OCI-LY3 (cell line): ENCODE results near the gene FCMR.

Experiments
- H2AFZ ChIP-seq: fragments of 200-600, 300-600 bp; shearing (Covaris generic); 2 replicates; pipeline ENCODE4 v1.6.0; 2014; ENCODE audit warnings: antibody characterized with exemption, low read depth, low read length
- H3K27ac ChIP-seq: fragments of 200-600, 300-600 bp; sonication (generic); 2 replicates; pipeline ENCODE4 v1.5.1; 2014; ENCODE audit warnings: mild to moderate bottlenecking, low read length, moderate library complexity, mixed read lengths
- H3K27me3 ChIP-seq: fragments of 200-600, 300-600 bp; sonication (generic); 2 replicates; pipeline ENCODE4 v1.6.1; 2014; ENCODE audit warnings: low read depth, low read length, mixed read lengths
- H3K36me3 ChIP-seq: fragments of 200-600, 300-600 bp; sonication (generic); replicated peaks from 2 replicates; pipeline ENCODE3; 2014; ENCODE audit warnings: low read depth, low read length, mixed read lengths
- H3K4me1 ChIP-seq: fragments of 300-600, 200-600 bp; sonication (generic); 2 replicates; pipeline ENCODE4 v1.6.1; 2014; ENCODE audit warnings: low read length, mixed read lengths
- H3K4me2 ChIP-seq: fragments of 200-600, 300-600 bp; sonication (generic); 2 replicates; pipeline ENCODE4 v1.6.1; 2014; ENCODE audit warnings: low read length, mixed read lengths
- H3K4me3 ChIP-seq: fragments of 300-600, 200-600 bp; sonication (generic); 2 replicates; pipeline ENCODE4 v1.5.1; 2014; ENCODE audit warnings: antibody characterized with exemption, mild to moderate bottlenecking, low read length, moderate library complexity
- H3K79me2 ChIP-seq: fragments of 300-600, 200-600 bp; shearing (Covaris generic); 2 replicates; pipeline ENCODE4 v1.6.1; 2014; ENCODE audit warnings: mild to moderate bottlenecking, low read length, mixed read lengths
- H3K9ac ChIP-seq: fragments of 300-600, 200-600 bp; shearing (Covaris generic); 2 replicates; pipeline ENCODE4 v1.6.0; 2014; ENCODE audit warnings: mild to moderate bottlenecking, low read length, moderate library complexity
- H3K9me3 ChIP-seq: fragments of 200-600, 300-600 bp; shearing (Covaris generic); 2 replicates; pipeline ENCODE4 v1.6.1; 2014; ENCODE audit warnings: low read length, mixed read lengths; ENCODE audit not compliant: insufficient read depth
- H4K20me1 ChIP-seq: fragments of 200-600, 300-600 bp; sonication (generic); 2 replicates; pipeline ENCODE4 v1.6.1; 2016; ENCODE audit warnings: low read length, mixed read lengths; ENCODE audit not compliant: insufficient read depth
- CTCF ChIP-seq: fragments of 200-600, 300-600 bp; sonication (generic); IDR thresholded peaks from 2 replicates; pipeline ENCODE4 v1.5.1; 2014; ENCODE audit warnings: antibody characterized with exemption, low read length, low read depth
- EZH2phosphoT487 ChIP-seq: fragments of 200-600 bp; shearing (Covaris generic); IDR thresholded peaks from 2 replicates; pipeline ENCODE4 v1.6.1; 2018; ENCODE audit warnings: antibody characterized with exemption, mixed run types, low read depth

FCMR gene

GRCh38 chr1:206939841-206940587, 18.3 kb upstream of the FCMR start:
- H3K79me2 ChIP-seq, result no peaks in the 10 kb centered on the region
- H3K27ac ChIP-seq, result no peak overlapping the region
- peaks cover 7% of the 10 kb centered on the region; the same call in 1 of the 2 replicates for H3K4me1 ChIP-seq
- no peaks in the 10 kb centered on the region for H3K36me3 ChIP-seq
- no peak overlapping the region for H2AFZ ChIP-seq
- H3K9ac ChIP-seq, result no peak overlapping the region
- no peaks in the 10 kb centered on the region for H4K20me1 ChIP-seq
- H3K27me3 ChIP-seq, result peaks cover under 1% of the 10 kb centered on the region; the same call in 1 of the 2 replicates
- TF ChIP-seq EZH2phosphoT487 (no peak), CTCF (no peak)
- H3K4me2 ChIP-seq, result no peak overlapping the region
- no peak overlapping the region for H3K4me3 ChIP-seq
- H3K9me3 ChIP-seq, result no peaks in the 10 kb centered on the region

- peaks cover 7% of the 10 kb centered on the region; the same call in 1 of the 2 replicates for H3K4me1 ChIP-seq
Measured at GRCh38 chr1:206939131-206939530, 17.4 kb upstream of the FCMR start.

GRCh38 chr1:206937425-206937824, 15.7 kb upstream of the FCMR start:
- Histone ChIP-seq H3K79me2 (no peaks in the 10 kb centered on the region), H4K20me1 (no peaks in the 10 kb centered on the region), H3K36me3 (no peaks in the 10 kb centered on the region), H3K4me1 (peaks cover 20% of the 10 kb centered on the region), H3K9me3 (no peaks in the 10 kb centered on the region), H3K27ac (no peak overlapping the region), H2AFZ (no peak overlapping the region), H3K4me3 (no peak overlapping the region), H3K27me3 (no peaks in the 10 kb centered on the region), H3K4me2 (no peak overlapping the region), H3K9ac (no peak overlapping the region)
- no peak for TF ChIP-seq EZH2phosphoT487
- TF ChIP-seq CTCF, result no peak

More at GRCh38 chr1:206939131-206939530, 17.4 kb upstream of the FCMR start:
- Histone ChIP-seq H3K9me3 (no peaks in the 10 kb centered on the region), H3K36me3 (no peaks in the 10 kb centered on the region), H2AFZ (no peak overlapping the region), H3K4me2 (no peak overlapping the region), H3K27me3 (no peaks in the 10 kb centered on the region), H4K20me1 (no peaks in the 10 kb centered on the region), H3K27ac (no peak overlapping the region), H3K79me2 (no peaks in the 10 kb centered on the region), H3K4me3 (no peak overlapping the region), H3K9ac (no peak overlapping the region)
- TF ChIP-seq CTCF (no peak), EZH2phosphoT487 (no peak)

- Histone ChIP-seq H3K27ac (no peak overlapping the region), H3K4me2 (no peak overlapping the region), H3K9ac (no peak overlapping the region), H3K4me3 (no peak overlapping the region), H3K27me3 (no peaks in the 10 kb centered on the region), H4K20me1 (no peaks in the 10 kb centered on the region), H2AFZ (no peak overlapping the region), H3K79me2 (no peaks in the 10 kb centered on the region), H3K4me1 (peaks cover 39% of the 10 kb centered on the region), H3K9me3 (no peaks in the 10 kb centered on the region), H3K36me3 (no peaks in the 10 kb centered on the region)
- peak; percentile 78 for TF ChIP-seq CTCF
- no peak for TF ChIP-seq EZH2phosphoT487
Measured at GRCh38 chr1:206935491-206936067, 13.8 kb upstream of the FCMR start.
